C4-2B (cell line): ENCODE measurements around the gene APP.

Experiments used
- ZFX ChIP-seq: fragments of 450-650 bp; IDR thresholded peaks from 2 replicates; pipeline ENCODE4 v1.6.1; 2017
- TF ChIP-seq, protein P1 (sequence below): fragments of 450-650 bp; conservative IDR thresholded peaks from 2 replicates; pipeline ENCODE4 v1.5.1; 2017; ENCODE audit warnings: mild to moderate bottlenecking

DNA sequence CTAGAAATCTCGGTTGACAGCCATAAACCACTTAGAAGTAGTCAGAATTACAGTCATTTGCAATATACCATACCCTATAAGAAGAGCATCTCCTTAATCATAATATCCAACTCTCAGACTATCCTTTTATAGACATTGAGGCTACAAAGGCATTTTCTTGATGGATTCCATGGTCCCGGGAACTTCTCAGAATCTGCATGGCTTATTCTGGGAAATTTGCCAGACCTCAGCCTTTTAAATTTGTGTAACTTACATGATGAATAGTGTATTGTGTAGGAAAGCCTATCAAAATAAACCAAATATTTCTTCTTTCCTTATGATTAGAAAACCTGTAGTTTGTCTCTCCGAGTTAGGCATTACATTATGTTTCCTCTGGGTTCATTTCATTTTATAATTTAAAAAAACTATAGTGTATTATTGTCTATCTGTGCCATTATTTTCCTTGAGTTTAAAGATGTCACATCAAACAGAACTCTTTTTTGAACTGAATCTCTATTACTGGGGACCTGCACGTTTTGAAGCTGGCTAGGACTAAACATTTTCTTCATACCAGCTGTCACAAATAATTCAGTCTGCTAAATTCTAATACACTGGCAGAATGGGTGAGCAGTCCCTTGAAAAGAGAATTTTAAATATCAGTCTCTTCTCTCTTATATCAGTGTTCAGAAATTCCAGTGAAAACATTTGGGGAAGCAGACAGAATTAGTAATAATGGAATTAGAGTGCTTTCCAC, 332.9 kb downstream of the APP start:
- TF ChIP-seq, protein P1, sequence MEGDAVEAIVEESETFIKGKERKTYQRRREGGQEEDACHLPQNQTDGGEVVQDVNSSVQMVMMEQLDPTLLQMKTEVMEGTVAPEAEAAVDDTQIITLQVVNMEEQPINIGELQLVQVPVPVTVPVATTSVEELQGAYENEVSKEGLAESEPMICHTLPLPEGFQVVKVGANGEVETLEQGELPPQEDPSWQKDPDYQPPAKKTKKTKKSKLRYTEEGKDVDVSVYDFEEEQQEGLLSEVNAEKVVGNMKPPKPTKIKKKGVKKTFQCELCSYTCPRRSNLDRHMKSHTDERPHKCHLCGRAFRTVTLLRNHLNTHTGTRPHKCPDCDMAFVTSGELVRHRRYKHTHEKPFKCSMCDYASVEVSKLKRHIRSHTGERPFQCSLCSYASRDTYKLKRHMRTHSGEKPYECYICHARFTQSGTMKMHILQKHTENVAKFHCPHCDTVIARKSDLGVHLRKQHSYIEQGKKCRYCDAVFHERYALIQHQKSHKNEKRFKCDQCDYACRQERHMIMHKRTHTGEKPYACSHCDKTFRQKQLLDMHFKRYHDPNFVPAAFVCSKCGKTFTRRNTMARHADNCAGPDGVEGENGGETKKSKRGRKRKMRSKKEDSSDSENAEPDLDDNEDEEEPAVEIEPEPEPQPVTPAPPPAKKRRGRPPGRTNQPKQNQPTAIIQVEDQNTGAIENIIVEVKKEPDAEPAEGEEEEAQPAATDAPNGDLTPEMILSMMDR = no peak
- TF ChIP-seq ZFX = no peak
